ENCODE measurements around the gene DCT. TPM values are rescaled to one million over a fixed set of nuclear protein-coding genes. Genes with fewer than 3 reads are reported as not detected.
"Not testable (repeated sequence)": the region's sequence is repeated elsewhere in the genome, so short reads cannot be mapped to it uniquely, and the experiment has no call there.

DCT gene
- total and polyA plus RNA-seq, 2 of the 8 experiments (the other 6 are each of a cell fraction or from before 2014, with no cell fraction given): 0.02 TPM; not detected in 1

DNA sequence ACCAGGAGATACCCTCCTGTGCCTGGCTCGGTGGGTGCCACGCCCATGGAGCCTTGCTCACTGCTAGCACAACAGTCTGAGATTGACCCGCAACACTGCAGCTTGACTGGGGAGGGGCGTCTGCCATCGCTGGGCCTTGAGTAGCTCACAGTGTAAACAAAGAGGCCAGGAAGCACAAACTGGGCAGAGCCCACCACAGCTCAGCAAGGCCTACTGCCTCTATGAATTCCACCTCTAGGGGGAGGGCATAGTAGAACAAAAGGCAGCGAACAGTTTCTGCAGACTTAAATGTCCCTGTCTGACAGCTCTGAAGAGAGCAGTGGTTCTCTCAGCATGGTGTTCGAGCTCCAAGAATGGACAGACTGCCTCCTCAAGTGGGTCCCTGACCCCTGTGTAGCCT, 47.5 kb upstream of the DCT start:
- H2BK12ac ChIP-seq (ENCODE audit: low read depth, low read length); H3K36me3 ChIP-seq (ENCODE audit: control insufficient read depth in 2 of 4, insufficient read depth in 4 of 4, low read length in 3 of 4); DNase-seq (ENCODE audit: low read depth in 1 of 2, low spot score in 2 of 2); H3K56ac ChIP-seq (replicated peaks; ENCODE audit: insufficient read length, low read depth, low read length); H3K4me2 ChIP-seq (ENCODE audit: insufficient read depth in 1 of 2, low read depth in 2 of 2, low read length in 2 of 2); H3K18ac ChIP-seq (ENCODE audit: extremely low read depth, low read length); H3K4me1 ChIP-seq (replicated peaks in 1 of 4; ENCODE audit: control insufficient read depth in 3 of 4, insufficient read depth in 4 of 4, low read length in 3 of 4); H3K9me3 ChIP-seq (ENCODE audit: insufficient read depth in 2 of 2, low read depth in 1 of 2, low read length in 1 of 2); H3K79me2 ChIP-seq (ENCODE audit: control insufficient read depth in 1 of 2, insufficient read depth in 2 of 2, low read length in 2 of 2); H3K4ac ChIP-seq (replicated peaks; ENCODE audit: insufficient read length, low read depth, low read length); H2BK15ac ChIP-seq (ENCODE audit: low read length); H3K27me3 ChIP-seq (replicated peaks in 1 of 4; ENCODE audit: control insufficient read depth in 3 of 4, extremely low read depth in 1 of 4, insufficient read depth in 3 of 4, low read length in 3 of 4); H3K14ac ChIP-seq (ENCODE audit: insufficient read length); H4K5ac ChIP-seq (ENCODE audit: insufficient read length, low read depth, low read length); H2AFZ ChIP-seq (ENCODE audit: low read length); FAIRE-seq; H4K20me1 ChIP-seq (replicated peaks in 1 of 2; ENCODE audit: control insufficient read depth in 1 of 2, insufficient read depth in 2 of 2, low read length in 2 of 2); H3K23ac ChIP-seq (ENCODE audit: insufficient read length); H2AK5ac ChIP-seq (ENCODE audit: low read depth, low read length); H3K9ac ChIP-seq (replicated peaks in 1 of 4; ENCODE audit: extremely low read depth in 1 of 4, low read depth in 3 of 4, low read length in 3 of 4); H3K23me2 ChIP-seq (ENCODE audit: low read depth, low read length); H3K79me1 ChIP-seq (ENCODE audit: low read depth, low read length); H2BK120ac ChIP-seq (replicated peaks; ENCODE audit: low read depth, low read length); H4K91ac ChIP-seq (replicated peaks; ENCODE audit: insufficient read length, low read length); H2BK20ac ChIP-seq (ENCODE audit: low read length); H2BK5ac ChIP-seq (ENCODE audit: low read depth, low read length); H3K27ac ChIP-seq (ENCODE audit: low read depth, low read length); H3K4me3 ChIP-seq (ENCODE audit: extremely low read depth in 1 of 4, insufficient read depth in 2 of 4, low read depth in 3 of 4, low read length in 4 of 4); H4K8ac ChIP-seq (ENCODE audit: extremely low read depth, insufficient read depth, low read length): not testable (repeated sequence)
- WGBS, 2 experiments (ENCODE audit: extremely low coverage in 1 of 2, insufficient coverage in 1 of 2, insufficient read length in 1 of 2, insufficient replicate concordance in 2 of 2, low coverage in 1 of 2, low lambda C conversion rate in 2 of 2, missing lambda C conversion rate in 1 of 2): 99% methylated on average over 7 of the region's 7 CpGs; no CpG with 5 or more reads in 1 of the 2 experiments
- ChIA-PET POLR2A (ENCODE audit: partially characterized antibody) (interaction anchor here (1.2 kb wide), 1 partner anchor 22 kb away, joined by 3 read pairs; no protein-coding TSS in a partner anchor), CTCF (ENCODE audit: partially characterized antibody) (interaction anchor here (0.8 to 2.6 kb wide), 13 partner anchors 9 to 94 kb away, joined by 3 to 11 read pairs (median 4); no protein-coding TSS in a partner anchor)
- TF ChIP-seq, protein P1, sequence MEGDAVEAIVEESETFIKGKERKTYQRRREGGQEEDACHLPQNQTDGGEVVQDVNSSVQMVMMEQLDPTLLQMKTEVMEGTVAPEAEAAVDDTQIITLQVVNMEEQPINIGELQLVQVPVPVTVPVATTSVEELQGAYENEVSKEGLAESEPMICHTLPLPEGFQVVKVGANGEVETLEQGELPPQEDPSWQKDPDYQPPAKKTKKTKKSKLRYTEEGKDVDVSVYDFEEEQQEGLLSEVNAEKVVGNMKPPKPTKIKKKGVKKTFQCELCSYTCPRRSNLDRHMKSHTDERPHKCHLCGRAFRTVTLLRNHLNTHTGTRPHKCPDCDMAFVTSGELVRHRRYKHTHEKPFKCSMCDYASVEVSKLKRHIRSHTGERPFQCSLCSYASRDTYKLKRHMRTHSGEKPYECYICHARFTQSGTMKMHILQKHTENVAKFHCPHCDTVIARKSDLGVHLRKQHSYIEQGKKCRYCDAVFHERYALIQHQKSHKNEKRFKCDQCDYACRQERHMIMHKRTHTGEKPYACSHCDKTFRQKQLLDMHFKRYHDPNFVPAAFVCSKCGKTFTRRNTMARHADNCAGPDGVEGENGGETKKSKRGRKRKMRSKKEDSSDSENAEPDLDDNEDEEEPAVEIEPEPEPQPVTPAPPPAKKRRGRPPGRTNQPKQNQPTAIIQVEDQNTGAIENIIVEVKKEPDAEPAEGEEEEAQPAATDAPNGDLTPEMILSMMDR (IDR thresholded peaks at IDR 0.05; ENCODE audit: control extremely low read depth in 1 of 3, insufficient read depth in 1 of 3, low read depth in 1 of 3, low read length in 3 of 3): peak in 1 of 3 experiments; percentile 11; a peak in 1 of 4 replicates

Measured in H1 (cell line).